Immature natural killer cell (primary cell): Measurements from ENCODE around the gene PPCDC. TPM values are rescaled to one million over a fixed set of nuclear protein-coding genes. Genes with fewer than 3 reads are reported as not detected.
A peak's percentile ranks its signal among the peaks of the same experiment; 100 is the strongest.

ENCODE experiments used
- DNase-seq, 3 donors: peaks; one replicate each; pipeline ENCODE4 v3.0.0; 2022; ENCODE audit warnings: mixed read lengths in 1 of 3
- H3K27ac Mint-ChIP-seq, 6 donors: one replicate each; pipeline ENCODE4 v1.8.0; 2020; ENCODE audit warnings: mixed read lengths in 6 of 6, mild to moderate bottlenecking in 5 of 6, inconsistent platforms in 4 of 6, moderate library complexity in 3 of 6
- H3K27me3 Mint-ChIP-seq, 3 donors: one replicate each; pipeline ENCODE4 v1.8.0; 2020 to 2021; ENCODE audit warnings: low read depth in 3 of 3, mild to moderate bottlenecking in 3 of 3, mixed read lengths in 3 of 3, moderate library complexity in 3 of 3, inconsistent platforms in 1 of 3
- H3K36me3 Mint-ChIP-seq, 3 donors: one replicate each; pipeline ENCODE4 v1.8.0; 2020; ENCODE audit warnings: mixed read lengths in 3 of 3, inconsistent platforms in 2 of 3, mild to moderate bottlenecking in 2 of 3
- H3K4me1 Mint-ChIP-seq, 2 donors: one replicate each; pipeline ENCODE4 v1.8.0; 2020; ENCODE audit warnings: inconsistent platforms in 2 of 2, mild to moderate bottlenecking in 2 of 2, mixed read lengths in 2 of 2, moderate library complexity in 1 of 2
- H3K4me3 Mint-ChIP-seq, 5 donors: one replicate each; pipeline ENCODE4 v1.8.0; 2020; ENCODE audit warnings: mild to moderate bottlenecking in 5 of 5, mixed read lengths in 5 of 5, inconsistent platforms in 3 of 5, moderate library complexity in 3 of 5
- H3K9me3 Mint-ChIP-seq, 6 donors: one replicate each; pipeline ENCODE4 v1.8.0; 2020; ENCODE audit warnings: mild to moderate bottlenecking in 6 of 6, mixed read lengths in 6 of 6, inconsistent platforms in 4 of 6, moderate library complexity in 3 of 6
- polyA plus RNA-seq, 3 donors: library from polyadenylated mRNA; unstranded; fragments of 300-500 nt; fragmentation: Illumina TruSeq; gene quantifications; one replicate each; pipeline ENCODE4 v1.2.3, GENCODE V29; 2021

The PPCDC gene
- polyA plus RNA-seq, 3 donors from 2014 or later: 20.8 to 23.9 (median 23.1) TPM

DNA sequence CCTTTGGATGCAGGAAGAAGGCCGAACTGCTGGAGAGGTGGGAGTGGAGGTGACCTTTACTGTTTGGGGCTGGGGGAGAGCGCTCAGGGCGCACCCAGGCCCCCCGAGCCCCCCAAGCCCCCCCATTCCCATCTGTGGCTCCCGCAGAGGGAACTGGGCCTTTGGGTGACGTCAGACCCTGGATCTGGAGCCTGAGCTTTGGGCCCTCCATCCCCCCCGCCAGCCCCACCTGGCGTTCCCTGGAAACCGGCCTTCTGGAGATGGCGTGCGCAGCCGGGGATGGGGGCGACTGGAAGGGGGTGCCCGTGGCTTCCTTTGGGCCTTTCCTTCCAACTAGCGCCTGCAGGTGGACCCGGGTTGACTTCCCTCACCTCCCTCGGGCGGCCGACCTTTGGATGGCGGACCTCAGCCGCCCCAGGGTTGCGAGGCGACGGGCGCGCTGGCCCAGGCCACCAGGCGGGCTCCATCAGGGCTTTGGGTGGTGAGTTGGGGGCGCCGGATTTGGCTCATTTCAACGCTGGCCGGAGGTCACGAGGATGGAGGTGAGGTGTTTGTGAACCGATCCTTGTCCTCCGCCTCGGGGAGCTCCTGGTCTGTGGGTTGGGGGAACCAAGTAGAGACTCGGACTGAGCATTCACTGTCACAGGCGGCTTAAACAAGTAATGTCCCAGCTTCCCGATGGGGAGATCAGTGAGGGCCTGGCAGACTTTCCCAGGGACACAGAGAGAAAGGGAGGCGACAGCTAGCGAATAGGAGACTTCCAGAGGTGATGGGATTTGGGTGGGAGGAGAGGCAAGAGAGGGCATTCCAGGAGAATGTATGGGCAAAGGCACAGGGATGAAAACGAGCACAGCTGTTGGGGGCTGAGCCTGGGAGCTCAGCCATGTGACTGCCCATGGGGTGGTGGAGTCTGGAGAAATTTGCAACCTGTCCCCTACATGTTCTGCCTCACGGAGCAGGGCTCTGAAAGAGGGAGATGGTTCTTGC is 27.3 kb upstream of the PPCDC start:
- DNase-seq: no peak
- Mint-ChIP-seq H3K4me3 (peak overlapping the region; percentile 78 to 83 (median 79)), H3K4me1 (peaks cover 15% of the 10 kb centered on the region in 2 donors), H3K9me3 (peaks cover 0 to 4% (median 0%) of the 10 kb centered on the region in 6 donors), H3K27me3 (peaks cover 8 to 31% (median 12%) of the 10 kb centered on the region in 3 donors), H3K36me3 (no peaks in the 10 kb centered on the region), H3K27ac (peak overlapping the region in 1 of 6 donors; percentile 15)

DNA sequence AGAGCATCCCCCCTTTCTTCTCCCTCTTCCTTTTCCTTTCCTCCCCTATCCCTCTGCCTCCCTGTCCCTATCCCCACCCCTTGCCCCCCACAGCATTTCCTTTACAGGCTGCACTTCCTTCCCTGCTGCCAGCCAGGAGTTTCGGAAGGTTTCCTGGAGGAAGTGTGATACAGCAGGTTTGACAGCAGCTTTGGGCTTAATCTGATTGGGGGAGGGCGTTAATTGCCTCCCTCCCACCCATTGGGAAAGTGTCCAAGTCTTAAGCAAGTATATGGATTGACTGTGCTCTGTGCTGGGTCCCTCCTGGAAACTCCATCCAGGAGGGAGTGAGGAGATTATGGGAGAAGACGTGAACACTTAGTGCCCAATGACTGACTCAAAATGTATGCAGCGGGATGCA is 26.2 kb upstream of the PPCDC start:
- Mint-ChIP-seq H3K9me3 (peaks cover 0 to 4% (median 0%) of the 10 kb centered on the region in 6 donors), H3K4me3 (peak overlapping the region in 2 of 5 donors; percentile 65 to 78), H3K27ac (no peak overlapping the region), H3K27me3 (peaks cover 8 to 27% (median 16%) of the 10 kb centered on the region in 3 donors), H3K36me3 (no peaks in the 10 kb centered on the region), H3K4me1 (peaks cover 15% of the 10 kb centered on the region in 2 donors)
- DNase-seq: no peak

DNA sequence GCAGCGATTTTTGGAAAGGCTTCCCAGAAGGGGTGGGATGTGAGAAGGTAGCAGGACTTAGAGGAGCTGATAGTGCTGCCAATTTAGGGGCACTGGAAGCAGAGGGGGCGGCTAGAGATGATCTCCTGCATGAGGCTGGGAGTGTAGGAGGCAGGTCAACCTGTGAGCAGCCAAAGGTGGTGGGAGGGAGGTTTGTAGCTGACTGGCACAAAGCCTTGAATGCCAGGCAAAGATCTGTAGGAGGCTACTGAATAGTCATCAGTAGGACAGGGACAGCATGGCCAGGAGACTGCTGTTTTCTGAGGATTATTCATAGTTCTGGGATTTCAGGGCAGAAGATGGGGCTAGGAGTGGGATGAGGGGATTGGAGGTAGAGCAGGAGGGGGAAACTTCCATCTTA is 25.8 kb upstream of the PPCDC start:
- peaks cover 0 to 4% (median 0%) of the 10 kb centered on the region in 6 donors for H3K9me3 Mint-ChIP-seq
- H3K27ac Mint-ChIP-seq: peak overlapping the region in 1 of 6 donors; percentile 20
- no peaks in the 10 kb centered on the region for H3K36me3 Mint-ChIP-seq
- H3K4me1 Mint-ChIP-seq: peaks cover 15% of the 10 kb centered on the region in 2 donors
- H3K27me3 Mint-ChIP-seq: peaks cover 11 to 27% (median 16%) of the 10 kb centered on the region in 3 donors
- DNase-seq: no peak
- peak overlapping the region in 3 of 5 donors; percentile 14 to 31 (median 24) for H3K4me3 Mint-ChIP-seq

DNA sequence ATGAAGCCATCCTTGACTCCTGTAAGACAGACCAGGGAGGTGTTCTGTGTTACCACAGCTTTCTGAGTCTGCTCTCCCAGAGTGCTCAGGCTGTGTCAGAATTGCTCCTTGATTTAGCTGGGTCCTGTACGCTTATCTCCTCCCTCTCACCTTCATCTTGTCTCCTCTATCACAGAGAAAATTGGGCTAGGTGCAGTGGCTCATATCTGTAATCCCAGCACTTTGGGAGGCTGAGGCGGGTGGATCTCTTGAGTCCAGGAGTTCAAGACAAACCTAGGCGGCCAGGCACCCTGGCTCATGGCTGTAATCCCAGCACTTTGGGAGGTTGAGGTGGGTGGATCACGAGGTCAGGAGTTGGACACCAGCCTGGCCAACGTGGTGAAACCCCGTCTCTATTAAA is 22.1 kb upstream of the PPCDC start:
- Mint-ChIP-seq H3K9me3 (peaks cover 0 to 3% (median 0%) of the 10 kb centered on the region in 6 donors), H3K27ac (no peak overlapping the region), H3K4me3 (no peak overlapping the region), H3K4me1 (peaks cover 4 to 6% of the 10 kb centered on the region in 2 donors), H3K27me3 (peaks cover 13 to 22% (median 15%) of the 10 kb centered on the region in 3 donors), H3K36me3 (no peaks in the 10 kb centered on the region)
- no peak for DNase-seq

GRCh38 chr15:75002398-75002797 is 21.0 kb upstream of the PPCDC start:
- Mint-ChIP-seq H3K4me3 (no peak overlapping the region), H3K9me3 (peaks cover 0 to under 1% (median 0%) of the 10 kb centered on the region in 6 donors), H3K36me3 (no peaks in the 10 kb centered on the region), H3K27ac (no peak overlapping the region), H3K4me1 (no peaks in the 10 kb centered on the region), H3K27me3 (peaks cover 8 to 17% (median 10%) of the 10 kb centered on the region in 3 donors)
- no peak for DNase-seq

GRCh38 chr15:75007216-75007615 is 16.2 kb upstream of the PPCDC start:
- Mint-ChIP-seq H3K9me3 (no peaks in the 10 kb centered on the region), H3K4me3 (no peak overlapping the region), H3K4me1 (peaks cover 0 to 2% of the 10 kb centered on the region in 2 donors), H3K36me3 (no peaks in the 10 kb centered on the region), H3K27ac (no peak overlapping the region), H3K27me3 (peaks cover 6 to 8% (median 7%) of the 10 kb centered on the region in 3 donors)
- no peak for DNase-seq

DNA sequence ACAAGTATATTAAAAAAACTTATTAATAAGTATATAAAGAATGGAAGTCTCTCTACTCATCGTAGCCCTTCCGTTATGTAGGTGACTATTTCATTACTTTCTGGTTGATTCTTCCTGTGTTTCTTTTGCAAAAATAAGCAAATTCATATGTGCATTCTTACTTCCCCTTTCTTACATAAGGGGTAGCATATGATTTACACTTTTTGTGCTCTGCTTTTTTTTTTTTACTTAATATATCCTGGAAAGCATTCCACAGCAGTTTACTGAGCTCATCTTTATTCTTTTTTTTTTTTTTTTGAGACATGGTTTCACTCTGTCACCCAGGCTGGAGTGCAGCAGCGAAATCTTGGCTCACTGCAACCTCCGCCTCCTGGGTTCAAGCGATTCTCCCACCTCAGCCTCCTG is 15.2 kb upstream of the PPCDC start:
- DNase-seq: no peak
- Mint-ChIP-seq H3K4me1 (peaks cover 0 to 2% of the 10 kb centered on the region in 2 donors), H3K36me3 (no peaks in the 10 kb centered on the region), H3K4me3 (no peak overlapping the region), H3K27me3 (peaks cover 3 to 7% (median 6%) of the 10 kb centered on the region in 3 donors), H3K27ac (no peak overlapping the region), H3K9me3 (no peaks in the 10 kb centered on the region)

DNA sequence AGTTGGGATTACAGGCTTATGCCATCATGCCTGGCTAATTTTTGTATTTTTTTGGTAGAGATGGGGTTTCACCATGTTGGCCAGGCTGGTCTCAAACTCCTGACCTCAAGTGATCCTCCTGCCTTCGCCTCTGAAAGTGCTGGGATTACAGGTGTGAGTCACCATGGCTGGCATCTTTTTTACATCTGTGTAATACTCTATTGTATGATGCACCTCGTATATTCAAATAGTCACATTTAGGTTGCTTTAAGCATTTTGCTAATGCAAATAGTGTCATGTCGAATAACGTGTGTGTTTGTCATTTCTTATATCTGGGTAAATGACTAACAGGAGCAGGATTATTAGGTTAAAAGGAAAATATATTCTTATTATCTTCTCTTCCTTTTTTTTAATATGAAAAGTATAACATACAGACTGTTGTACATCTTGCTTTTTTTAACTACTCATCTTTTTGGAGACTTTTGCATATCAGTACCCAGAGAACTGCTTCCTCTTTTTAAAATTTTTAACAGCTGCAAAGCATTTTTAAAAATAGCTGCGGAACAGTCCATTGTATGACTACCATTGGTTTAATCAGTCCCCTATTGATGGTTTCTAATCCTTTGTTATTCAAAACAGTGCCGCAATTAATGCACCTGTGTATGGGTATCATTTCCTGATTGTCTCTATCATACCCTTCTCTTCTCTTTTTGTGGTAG is 14.6 kb upstream of the PPCDC start:
- no peak overlapping the region for H3K4me3 Mint-ChIP-seq
- H3K27me3 Mint-ChIP-seq: peaks cover 2 to 7% (median 6%) of the 10 kb centered on the region in 3 donors
- H3K27ac Mint-ChIP-seq: no peak overlapping the region
- H3K9me3 Mint-ChIP-seq: no peaks in the 10 kb centered on the region
- H3K4me1 Mint-ChIP-seq: peaks cover 0 to 2% of the 10 kb centered on the region in 2 donors
- H3K36me3 Mint-ChIP-seq: no peaks in the 10 kb centered on the region
- no peak for DNase-seq

GRCh38 chr15:75016431-75016830 is 7.0 kb upstream of the PPCDC start:
- Mint-ChIP-seq H3K27me3 (peaks cover 2% of the 10 kb centered on the region in 3 donors), H3K9me3 (no peaks in the 10 kb centered on the region), H3K27ac (no peak overlapping the region), H3K4me1 (no peaks in the 10 kb centered on the region), H3K4me3 (no peak overlapping the region), H3K36me3 (no peaks in the 10 kb centered on the region)
- DNase-seq: no peak

DNA sequence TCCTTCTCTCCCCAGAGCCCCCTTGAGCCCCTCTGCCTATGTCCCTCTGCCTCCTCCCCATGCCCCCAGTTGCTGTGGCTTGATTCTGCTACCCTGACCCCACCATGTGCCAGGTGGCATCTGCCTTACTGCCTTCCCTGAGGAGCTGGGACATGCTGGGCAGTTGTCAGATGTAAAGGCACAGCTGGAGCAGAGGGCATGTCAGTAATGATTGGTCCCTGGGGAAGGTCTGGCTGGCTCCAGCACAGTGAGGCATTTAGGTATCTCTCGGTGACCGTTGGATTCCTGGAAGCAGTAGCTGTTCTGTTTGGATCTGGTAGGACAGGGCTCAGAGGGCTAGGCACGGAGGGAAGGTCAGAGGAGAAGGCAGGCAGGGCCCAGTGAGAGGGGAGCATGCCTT is 3.5 kb upstream of the PPCDC start:
- Mint-ChIP-seq H3K9me3 (no peaks in the 10 kb centered on the region), H3K27ac (no peak overlapping the region), H3K4me3 (no peak overlapping the region), H3K36me3 (no peaks in the 10 kb centered on the region), H3K4me1 (peaks cover 16 to 19% of the 10 kb centered on the region in 2 donors), H3K27me3 (peaks cover 2 to 7% (median 5%) of the 10 kb centered on the region in 3 donors)
- DNase-seq: no peak

GRCh38 chr15:75021341-75021740 is 2.0 kb upstream of the PPCDC start:
- Mint-ChIP-seq H3K27ac (no peak overlapping the region), H3K4me1 (peaks cover 23 to 27% of the 10 kb centered on the region in 2 donors), H3K36me3 (no peaks in the 10 kb centered on the region), H3K27me3 (peaks cover 0 to 7% (median 5%) of the 10 kb centered on the region in 3 donors), H3K4me3 (peak overlapping the region in 1 of 5 donors; percentile 6), H3K9me3 (no peaks in the 10 kb centered on the region)
- no peak for DNase-seq

GRCh38 chr15:75022783-75023180 is 608 bp upstream of the PPCDC start:
- H3K9me3 Mint-ChIP-seq: no peaks in the 10 kb centered on the region
- DNase-seq: no peak
- peak overlapping the region in 2 of 6 donors; percentile 76 to 96 for H3K27ac Mint-ChIP-seq
- H3K4me1 Mint-ChIP-seq: peaks cover 23 to 27% of the 10 kb centered on the region in 2 donors
- H3K27me3 Mint-ChIP-seq: peaks cover 0 to 7% (median 5%) of the 10 kb centered on the region in 3 donors
- H3K4me3 Mint-ChIP-seq: peak overlapping the region in 4 of 5 donors; percentile 89 to 98 (median 97)
- no peaks in the 10 kb centered on the region for H3K36me3 Mint-ChIP-seq

DNA sequence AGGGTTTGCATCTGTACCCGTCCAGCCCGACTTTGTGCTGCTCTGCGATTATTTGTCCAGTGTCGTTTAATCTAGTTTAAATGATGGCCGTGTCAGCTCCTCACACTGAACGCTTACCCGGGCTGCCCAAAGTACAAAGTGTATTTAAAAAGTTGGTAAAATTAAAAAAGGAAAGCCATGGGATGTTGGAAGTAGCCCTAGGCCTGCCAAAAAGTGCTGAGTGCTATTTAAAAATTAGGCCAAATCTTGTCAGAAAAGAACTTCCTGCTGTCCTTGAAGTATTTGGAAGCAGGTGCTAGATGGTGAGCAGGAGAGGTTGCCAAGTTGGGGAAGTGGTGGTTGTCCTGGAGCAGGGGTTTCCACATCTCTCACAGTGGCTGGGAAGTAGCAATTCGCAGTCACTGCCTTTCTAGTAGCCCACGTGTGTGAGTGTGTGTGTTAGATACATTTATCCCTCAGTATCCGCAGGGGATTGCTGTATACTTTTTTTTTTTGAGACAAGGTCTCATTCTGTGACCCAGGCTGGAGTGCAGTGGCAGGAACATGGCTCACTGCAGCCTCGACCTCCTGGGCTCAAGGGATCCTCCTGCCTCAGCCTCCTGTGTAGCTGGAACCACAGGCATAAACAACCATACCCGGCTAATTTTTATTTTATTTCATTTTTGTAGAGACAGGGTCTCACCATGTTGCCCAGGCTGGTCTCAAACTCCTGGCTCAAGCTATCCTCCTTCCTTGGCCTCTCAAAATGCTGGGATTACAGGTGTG is 664 bp downstream of the PPCDC start:
- Mint-ChIP-seq H3K36me3 (no peaks in the 10 kb centered on the region), H3K4me3 (peak overlapping the region; percentile 89 to 98 (median 97)), H3K27ac (peak overlapping the region; percentile 76 to 96 (median 91)), H3K27me3 (peaks cover 0 to 7% (median 5%) of the 10 kb centered on the region in 3 donors), H3K9me3 (no peaks in the 10 kb centered on the region), H3K4me1 (peaks cover 23 to 28% of the 10 kb centered on the region in 2 donors)
- DNase-seq: no peak
